Kidney (tissue), 14 donors: ENCODE data around the gene ARHGEF12. TPM values are rescaled to one million over a fixed set of nuclear protein-coding genes. Genes with fewer than 3 reads are reported as not detected.

ENCODE experiments used
- DNase-seq, 5 donors: peaks; one replicate each; pipeline ENCODE4 v3.0.0-alpha.2; 2013 to 2020
- FAIRE-seq: peaks from 2 replicates; lab custom pipeline; 2012; peaks lifted over from hg19 to GRCh38; lab: Jason Lieb, UNC
- H3K27ac ChIP-seq, 2 donors: one replicate each; pipeline ENCODE4 v1.7.0; 2013; ENCODE audit warnings: low read depth in 2 of 2, low read length in 2 of 2, inconsistent platforms in 1 of 2
- H3K27me3 ChIP-seq: one replicate; pipeline ENCODE4 v1.7.1; 2013; ENCODE audit warnings: low read length, inconsistent platforms; ENCODE audit not compliant: control insufficient read depth, insufficient read depth
- H3K36me3 ChIP-seq, 3 donors: one replicate each; pipeline versions ENCODE4 v1.7.0 to v1.7.1; 2013; ENCODE audit warnings: low read length in 3 of 3, control low read depth in 1 of 3, inconsistent platforms in 1 of 3; ENCODE audit not compliant: insufficient read depth in 3 of 3, control insufficient read depth in 2 of 3
- H3K4me1 ChIP-seq, 3 donors: one replicate each; pipeline versions ENCODE4 v1.7.0 to v1.7.1; 2013; ENCODE audit warnings: low read length in 3 of 3, inconsistent platforms in 1 of 3, low read depth in 1 of 3; ENCODE audit not compliant: control insufficient read depth in 2 of 3, insufficient read depth in 2 of 3
- H3K4me3 ChIP-seq, 3 donors: one replicate each; pipeline versions ENCODE4 v1.7.0 to v1.8.1; 2013; ENCODE audit warnings: low read length in 3 of 3, control low read depth in 1 of 3, inconsistent platforms in 1 of 3
- H3K9ac ChIP-seq, 3 donors: one replicate each; pipeline versions ENCODE4 v1.7.0 to v1.7.1; 2013; ENCODE audit warnings: low read length in 3 of 3, control low read depth in 1 of 3, inconsistent platforms in 1 of 3
- H3K9me3 ChIP-seq, 3 donors: one replicate each; pipeline versions ENCODE4 v1.7.0 to v1.7.1; 2013; ENCODE audit warnings: low read length in 3 of 3, control low read depth in 1 of 3, inconsistent platforms in 1 of 3; ENCODE audit not compliant: control insufficient read depth in 2 of 3, insufficient read depth in 1 of 3
- intact Hi-C: fragments of 100-400 bp; cut with DNase I; formaldehyde crosslinking; loops from one replicate; pipeline ENCODE4 v1.11.1; 2022
- polyA plus RNA-seq: library from polyadenylated mRNA; stranded (reverse); fragments of 350-450 nt; fragmentation: Illumina TruSeq; extraction: RNeasy Lipid Tissue Mini Kit (QIAGEN cat#74804); gene quantifications from one replicate; pipeline ENCODE4 v1.2.3, GENCODE V29; 2014; ENCODE audit warnings: low read depth, low replicate concordance; ENCODE audit not compliant: insufficient read depth
- total RNA-seq: library from RNA; stranded (reverse); fragmentation: NEBNext Ultra II Directional; extraction: Animal tissue kit (Norgen Biotek cat#: 25700); gene quantifications from one replicate; pipeline ENCODE4 v1.2.1, GENCODE V29; 2021
- TF ChIP-seq, protein P1 (sequence below): IDR thresholded peaks from 3 replicates; pipeline ENCODE4 v1.5.1; 2012; ENCODE audit warnings: mild to moderate bottlenecking, moderate library complexity, borderline replicate concordance; ENCODE audit not compliant: insufficient read depth; ENCODE audit errors: extremely low read depth
- donor health status: control.
- donor health status: control.
- donor health status: control.
- donor health status: control.
- donor health status: control.
- donor health status: DM: yes; HTN: yes; CAD: no.
- donor health status: Normal renal cell carcinoma (clear cell type).

The ARHGEF12 gene
- total and polyA plus RNA-seq, 2 donors from 2014 or later, result 21.1 to 161 TPM

GRCh38 chr11:120290956-120291355 is 45.3 kb upstream of the ARHGEF12 start:
- intact Hi-C loops, result no loop called here
- Histone ChIP-seq H3K4me1 (no peaks in the 10 kb centered on the region), H3K27me3 (no peaks in the 10 kb centered on the region), H3K9ac (no peak overlapping the region), H3K36me3 (no peaks in the 10 kb centered on the region), H3K4me3 (no peak overlapping the region), H3K27ac (no peak overlapping the region), H3K9me3 (no peaks in the 10 kb centered on the region)
- FAIRE-seq, result no peak
- TF ChIP-seq, protein P1, sequence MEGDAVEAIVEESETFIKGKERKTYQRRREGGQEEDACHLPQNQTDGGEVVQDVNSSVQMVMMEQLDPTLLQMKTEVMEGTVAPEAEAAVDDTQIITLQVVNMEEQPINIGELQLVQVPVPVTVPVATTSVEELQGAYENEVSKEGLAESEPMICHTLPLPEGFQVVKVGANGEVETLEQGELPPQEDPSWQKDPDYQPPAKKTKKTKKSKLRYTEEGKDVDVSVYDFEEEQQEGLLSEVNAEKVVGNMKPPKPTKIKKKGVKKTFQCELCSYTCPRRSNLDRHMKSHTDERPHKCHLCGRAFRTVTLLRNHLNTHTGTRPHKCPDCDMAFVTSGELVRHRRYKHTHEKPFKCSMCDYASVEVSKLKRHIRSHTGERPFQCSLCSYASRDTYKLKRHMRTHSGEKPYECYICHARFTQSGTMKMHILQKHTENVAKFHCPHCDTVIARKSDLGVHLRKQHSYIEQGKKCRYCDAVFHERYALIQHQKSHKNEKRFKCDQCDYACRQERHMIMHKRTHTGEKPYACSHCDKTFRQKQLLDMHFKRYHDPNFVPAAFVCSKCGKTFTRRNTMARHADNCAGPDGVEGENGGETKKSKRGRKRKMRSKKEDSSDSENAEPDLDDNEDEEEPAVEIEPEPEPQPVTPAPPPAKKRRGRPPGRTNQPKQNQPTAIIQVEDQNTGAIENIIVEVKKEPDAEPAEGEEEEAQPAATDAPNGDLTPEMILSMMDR, result no peak
- DNase-seq, result no peak

DNA sequence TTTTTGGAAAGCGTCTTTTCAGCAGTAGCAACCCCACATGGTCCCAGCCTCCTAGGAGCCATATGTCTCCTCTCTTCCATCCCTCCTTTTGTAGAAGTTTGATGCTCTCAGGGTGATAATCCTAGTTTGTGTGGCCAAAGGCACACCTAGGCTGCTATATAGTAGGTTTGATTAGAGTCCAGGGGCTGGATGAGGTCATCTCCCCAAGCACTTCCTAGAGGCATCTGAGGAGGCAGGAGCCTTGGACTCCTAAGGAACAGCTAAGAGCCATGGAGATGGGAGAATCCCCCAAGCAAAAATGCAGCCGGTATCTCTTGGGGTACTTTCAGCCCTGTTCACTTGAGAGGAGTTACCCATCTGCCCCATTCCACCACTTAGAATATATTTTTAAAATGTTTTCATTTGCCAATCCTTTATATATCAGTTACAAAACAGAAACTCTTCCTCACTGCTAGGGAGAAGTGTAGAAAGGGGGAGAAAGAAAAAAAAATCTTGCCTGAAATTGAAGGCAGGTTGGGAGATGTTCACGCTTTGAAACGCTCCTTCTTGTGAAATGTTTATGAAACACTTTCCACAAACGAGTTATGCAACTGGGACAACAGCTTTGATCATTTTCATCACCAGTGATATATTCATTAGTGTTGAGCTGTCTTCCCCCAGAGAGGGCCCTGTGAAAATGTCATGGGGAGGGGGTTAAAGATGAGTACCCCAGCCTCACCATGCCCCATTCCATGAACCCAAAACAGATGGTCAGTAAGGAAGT is 43.0 kb upstream of the ARHGEF12 start:
- Histone ChIP-seq H3K36me3 (no peaks in the 10 kb centered on the region), H3K4me1 (no peaks in the 10 kb centered on the region), H3K9ac (no peak overlapping the region), H3K9me3 (no peaks in the 10 kb centered on the region), H3K4me3 (no peak overlapping the region), H3K27ac (no peak overlapping the region), H3K27me3 (no peaks in the 10 kb centered on the region)
- TF ChIP-seq, protein P1, result no peak
- DNase-seq (no peak), FAIRE-seq (no peak)
- intact Hi-C loops, result no loop called here

- intact Hi-C loops, result no loop called here
Observed at GRCh38 chr11:120294096-120294495, 42.1 kb upstream of the ARHGEF12 start.

More at GRCh38 chr11:120294096-120294495, 42.1 kb upstream of the ARHGEF12 start:
- no peak overlapping the region for H3K4me3 ChIP-seq
- no peak overlapping the region for H3K27ac ChIP-seq
- H3K9ac ChIP-seq, result no peak overlapping the region
- FAIRE-seq (no peak), DNase-seq (no peak)
- H3K27me3 ChIP-seq, result no peaks in the 10 kb centered on the region
- TF ChIP-seq, protein P1, result no peak
- no peaks in the 10 kb centered on the region for H3K36me3 ChIP-seq
- H3K9me3 ChIP-seq, result no peaks in the 10 kb centered on the region
- H3K4me1 ChIP-seq, result no peaks in the 10 kb centered on the region
